GM12878 (cell line): ENCODE data around the gene CR1. TPM values are rescaled to one million over a fixed set of nuclear protein-coding genes. Genes with fewer than 3 reads are reported as not detected.

Experiments used
- ATAC-seq: fragments of 200-7000 bp; cut with Tn5 transposase; 3 replicates; pipeline ENCODE4 v1.9.1; 2020; ENCODE audit warnings: mild to moderate bottlenecking, moderate library complexity
- BruUV-seq: library from RNA; stranded (reverse); fragments of 400-500 nt; replicated peaks from 2 replicates; lab custom pipeline; 2021; lab: Mats Ljungman, UMichigan
- CTCF ChIA-PET: fragments of 300-600 bp; sonication (Branson Sonifier 250); formaldehyde crosslinking; extraction: SDS; loops from one replicate; lab custom pipeline; 2021; ENCODE audit warnings: inconsistent platforms; lab: Yijun Ruan, JAX
- POLR2A ChIA-PET: fragments of 350-600 bp; formaldehyde crosslinking; extraction: SDS; loops from one replicate; lab custom pipeline; 2021; ENCODE audit warnings: inconsistent platforms; lab: Charles Lee
- RAD21 ChIA-PET: fragments of 300-600 bp; sonication (Branson Sonifier 250); formaldehyde crosslinking; loops from one replicate; lab custom pipeline; 2023; ENCODE audit warnings: antibody characterized with exemption; ENCODE audit not compliant: unreplicated experiment; lab: Charles Lee
- SMC1A ChIA-PET: fragments of 300-600 bp; sonication (Branson Sonifier 250); formaldehyde crosslinking; loops from one replicate; lab custom pipeline; 2023; ENCODE audit not compliant: unreplicated experiment, uncharacterized antibody; lab: Charles Lee
- DNase-seq: peaks from one replicate; pipeline ENCODE4 v3.0.0-alpha.2; 2011; ENCODE audit warnings: low read depth, low spot score
- FAIRE-seq: peaks from 3 replicates; lab custom pipeline; 2011; peaks lifted over from hg19 to GRCh38; lab: Jason Lieb, UNC
- H2AFZ ChIP-seq: 2 replicates; pipeline ENCODE4 v1.6.0; 2011; ENCODE audit warnings: low read depth, low read length, control low read depth; ENCODE audit not compliant: control insufficient read depth
- H3K27ac ChIP-seq: 2 replicates; pipeline ENCODE4 v1.5.1; 2011; ENCODE audit warnings: control low read depth; ENCODE audit not compliant: control insufficient read depth, insufficient read depth
- H3K27me3 ChIP-seq, 2 experiments: replicated peaks in 1 of 2; 2 replicates each; pipeline versions ENCODE4 v1.6.0 to v1.6.1; 2011; ENCODE audit warnings: low read length in 1 of 2; ENCODE audit not compliant: control insufficient read depth in 2 of 2, insufficient read depth in 2 of 2
- H3K36me3 ChIP-seq, 2 experiments: 2 replicates each; pipeline ENCODE4 v1.5.1; 2011; ENCODE audit warnings: low read length in 1 of 2; ENCODE audit not compliant: control insufficient read depth in 2 of 2, insufficient read depth in 2 of 2
- H3K4me1 ChIP-seq: 2 replicates; pipeline ENCODE4 v1.6.1; 2011; ENCODE audit warnings: mild to moderate bottlenecking, low read length, moderate library complexity, mixed read lengths; ENCODE audit not compliant: control insufficient read depth, insufficient read depth
- H3K4me2 ChIP-seq: 2 replicates; pipeline ENCODE4 v1.6.0; 2011; ENCODE audit warnings: control low read depth; ENCODE audit not compliant: control insufficient read depth, insufficient read depth
- H3K4me3 ChIP-seq: fragments of 200-600 bp; sonication (generic); 2 replicates; pipeline ENCODE4 v1.5.1; 2016
- H3K79me2 ChIP-seq: 2 replicates; pipeline ENCODE4 v1.6.0; 2011; ENCODE audit warnings: low read length; ENCODE audit not compliant: control insufficient read depth, insufficient read depth
- H3K9ac ChIP-seq: 2 replicates; pipeline ENCODE4 v1.8.0; 2011; ENCODE audit warnings: low read length, control low read depth, mixed read lengths; ENCODE audit not compliant: control insufficient read depth, insufficient read depth
- H3K9me3 ChIP-seq: replicated peaks from 3 replicates; pipeline ENCODE4 v1.5.1; 2011; ENCODE audit warnings: mild to moderate bottlenecking, low read length; ENCODE audit not compliant: control insufficient read depth, insufficient read depth
- H4K20me1 ChIP-seq: 2 replicates; pipeline ENCODE4 v1.6.0; 2011; ENCODE audit not compliant: control insufficient read depth, insufficient read depth
- HDGF ChIP-seq: fragments of 450-650 bp; IDR thresholded peaks from 2 replicates; pipeline ENCODE4 v1.6.1; 2016; ENCODE audit warnings: antibody characterized with exemption
- JUNB ChIP-seq: IDR thresholded peaks from 2 replicates; pipeline ENCODE4 v1.6.1; 2016; ENCODE audit warnings: antibody characterized with exemption, mild to moderate bottlenecking
- KAT2A ChIP-seq: conservative IDR thresholded peaks from 2 replicates; pipeline ENCODE4 v1.6.1; 2011; ENCODE audit warnings: low read depth, low read length; ENCODE audit not compliant: control insufficient read depth
- MEF2B ChIP-seq: fragments of 450-650 bp; IDR thresholded peaks from 2 replicates; pipeline ENCODE4 v1.6.1; 2018; ENCODE audit warnings: mild to moderate bottlenecking, moderate library complexity; ENCODE audit not compliant: partially characterized antibody, poor library complexity, severe bottlenecking
- POLR2A ChIP-seq: IDR thresholded peaks from 2 replicates; pipeline ENCODE4 v1.6.1; 2011; ENCODE audit warnings: low read depth, mild to moderate bottlenecking, low read length
- RFX5 ChIP-seq: IDR thresholded peaks from 2 replicates; pipeline ENCODE4 v1.6.1; 2011; ENCODE audit warnings: low read depth, low read length, improper control_type of control experiment
- SREBF2 ChIP-seq: IDR thresholded peaks from 2 replicates; pipeline ENCODE4 v1.6.1; 2012; ENCODE audit warnings: mild to moderate bottlenecking, low read length
- ZNF217 ChIP-seq: fragments of 450-650 bp; IDR thresholded peaks from 2 replicates; pipeline ENCODE4 v1.6.1; 2017; ENCODE audit warnings: antibody characterized with exemption, mild to moderate bottlenecking
- WGBS: methylation state at CpG from one replicate; pipeline ENCODE4 v1.1.6; 2016; ENCODE audit warnings: low lambda C conversion rate; ENCODE audit not compliant: insufficient replicate concordance, insufficient coverage; ENCODE audit errors: missing lambda C conversion rate; 5-methylcytosine and 5-hydroxymethylcytosine counted together
- in situ Hi-C: fragments of 300-500 bp; cut with MboI; formaldehyde crosslinking; loops from 9 replicates; pipeline ENCODE4 v1.14.3; 2018; ENCODE audit warnings: mixed read lengths
- intact Hi-C: fragments of 100-400 bp; cut with micrococcal nuclease; formaldehyde crosslinking; loops from one replicate; pipeline ENCODE4 v1.14.2; 2022; ENCODE audit not compliant: unreplicated experiment
- polyA plus RNA-seq, 11 experiments: library from polyadenylated mRNA; depleted of rRNA in 4 of 11; unstranded in 6 of 11; stranded (reverse) in 5 of 11; fragments of >200 nt; fragmentation: Nextera tagmentation in 4 of 11; fragmentation: Illumina TruSeq in 1 of 11; extraction: Ambion mirVana in 4 of 11; extraction: Trizol in 1 of 11; gene quantifications; 1 replicate in 1 of 11; 2 replicates in 10 of 11; pipeline versions ENCODE4 v1.2.1 to v1.2.3, GENCODE V29; 2011 to 2016; ENCODE audit warnings: inconsistent platforms in 2 of 11, missing spikeins in 2 of 11, low read depth in 1 of 11
- total RNA-seq, 4 experiments: library from RNA; depleted of rRNA in 3 of 4; stranded (reverse); fragments of >200 nt in 3 of 4; fragmentation: Illumina TruSeq in 1 of 4; extraction: Trizol in 1 of 4; gene quantifications; 2 replicates each; pipeline versions ENCODE4 v1.2.1 to v1.2.3, GENCODE V29; 2013 to 2021
- TF ChIP-seq, protein P1 (sequence below): IDR thresholded peaks from 2 replicates; pipeline ENCODE4 v1.6.1; 2012; ENCODE audit warnings: low read depth, low read length, improper control_type of control experiment
- TF ChIP-seq, protein P2 (sequence below): fragments of 450-650 bp; conservative IDR thresholded peaks from 2 replicates; pipeline ENCODE4 v1.6.1; 2017; ENCODE audit warnings: mild to moderate bottlenecking, moderate library complexity

The CR1 gene
- total and polyA plus RNA-seq, 10 of the 15 experiments (the other 5 are each of a cell fraction or from before 2014, with no cell fraction given), result 0.30 to 8.0 (median 4.3) TPM

DNA sequence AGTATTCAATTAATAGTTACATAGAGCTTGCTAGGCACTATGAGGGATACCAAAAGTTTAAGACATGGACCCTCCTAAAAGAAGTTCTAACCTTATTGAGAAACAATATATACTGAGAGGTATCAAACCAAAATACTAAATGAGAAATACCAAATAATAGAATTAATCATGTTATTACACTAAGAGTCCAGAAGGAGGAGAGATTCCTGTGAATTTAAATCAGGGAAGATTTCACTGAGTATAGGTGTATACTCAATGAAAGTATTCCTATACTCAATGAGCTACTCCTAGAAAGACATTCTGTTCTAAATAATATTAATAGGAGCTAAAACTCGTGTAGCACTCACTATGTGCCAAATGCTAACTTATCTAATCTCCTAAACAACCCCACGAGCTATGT, 158.4 kb downstream of the CR1 start (continued):
- TF ChIP-seq, protein P1, sequence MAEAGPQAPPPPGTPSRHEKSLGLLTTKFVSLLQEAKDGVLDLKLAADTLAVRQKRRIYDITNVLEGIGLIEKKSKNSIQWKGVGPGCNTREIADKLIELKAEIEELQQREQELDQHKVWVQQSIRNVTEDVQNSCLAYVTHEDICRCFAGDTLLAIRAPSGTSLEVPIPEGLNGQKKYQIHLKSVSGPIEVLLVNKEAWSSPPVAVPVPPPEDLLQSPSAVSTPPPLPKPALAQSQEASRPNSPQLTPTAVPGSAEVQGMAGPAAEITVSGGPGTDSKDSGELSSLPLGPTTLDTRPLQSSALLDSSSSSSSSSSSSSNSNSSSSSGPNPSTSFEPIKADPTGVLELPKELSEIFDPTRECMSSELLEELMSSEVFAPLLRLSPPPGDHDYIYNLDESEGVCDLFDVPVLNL, result no peak
- TF ChIP-seq HDGF (no peak), MEF2B (no peak), JUNB (no peak), POLR2A (no peak)
- TF ChIP-seq, protein P2, sequence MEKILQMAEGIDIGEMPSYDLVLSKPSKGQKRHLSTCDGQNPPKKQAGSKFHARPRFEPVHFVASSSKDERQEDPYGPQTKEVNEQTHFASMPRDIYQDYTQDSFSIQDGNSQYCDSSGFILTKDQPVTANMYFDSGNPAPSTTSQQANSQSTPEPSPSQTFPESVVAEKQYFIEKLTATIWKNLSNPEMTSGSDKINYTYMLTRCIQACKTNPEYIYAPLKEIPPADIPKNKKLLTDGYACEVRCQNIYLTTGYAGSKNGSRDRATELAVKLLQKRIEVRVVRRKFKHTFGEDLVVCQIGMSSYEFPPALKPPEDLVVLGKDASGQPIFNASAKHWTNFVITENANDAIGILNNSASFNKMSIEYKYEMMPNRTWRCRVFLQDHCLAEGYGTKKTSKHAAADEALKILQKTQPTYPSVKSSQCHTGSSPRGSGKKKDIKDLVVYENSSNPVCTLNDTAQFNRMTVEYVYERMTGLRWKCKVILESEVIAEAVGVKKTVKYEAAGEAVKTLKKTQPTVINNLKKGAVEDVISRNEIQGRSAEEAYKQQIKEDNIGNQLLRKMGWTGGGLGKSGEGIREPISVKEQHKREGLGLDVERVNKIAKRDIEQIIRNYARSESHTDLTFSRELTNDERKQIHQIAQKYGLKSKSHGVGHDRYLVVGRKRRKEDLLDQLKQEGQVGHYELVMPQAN, result no peak

DNA sequence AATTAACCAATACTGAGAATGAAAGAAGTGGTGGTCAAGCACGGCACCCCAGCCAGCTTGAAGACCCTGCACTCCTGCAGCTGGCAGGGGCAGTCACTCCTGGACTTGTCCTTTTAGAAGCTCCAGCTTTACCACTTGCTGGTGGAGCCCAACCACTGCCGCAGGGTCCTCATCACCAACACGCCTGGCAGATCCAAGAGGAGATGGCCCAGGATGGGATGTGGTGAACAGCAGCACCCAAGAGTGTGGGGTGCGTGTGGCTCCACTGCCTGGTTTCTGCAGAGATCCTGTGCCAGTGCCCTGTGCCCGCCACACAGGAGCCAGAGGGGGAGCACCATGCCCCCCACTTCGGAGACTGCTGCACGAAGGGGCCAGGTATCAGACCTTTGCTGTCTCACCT, 162.5 kb downstream of the CR1 start:
- Histone ChIP-seq H2AFZ (no peak overlapping the region), H3K9me3 (no peaks in the 10 kb centered on the region), H4K20me1 (no peaks in the 10 kb centered on the region), H3K4me1 (no peaks in the 10 kb centered on the region), H3K4me2 (no peak overlapping the region), H3K36me3 (no peaks in the 10 kb centered on the region), H3K79me2 (no peaks in the 10 kb centered on the region), H3K27me3 (no peaks in the 10 kb centered on the region), H3K9ac (no peak overlapping the region), H3K4me3 (no peak overlapping the region), H3K27ac (no peak overlapping the region)
- 67% methylated on average over 7 of the region's 7 CpGs for WGBS
- ChIA-PET CTCF (no interaction called here), POLR2A (no interaction called here), SMC1A (no interaction called here), RAD21 (no interaction called here)
- in situ Hi-C loops (no loop called here), intact Hi-C loops (no loop called here)
- FAIRE-seq (no peak), ATAC-seq (no peak), DNase-seq (no peak)
- TF ChIP-seq RFX5 (no peak), SREBF2 (no peak), ZNF217 (no peak), KAT2A (no peak)
- BruUV-seq, result no TSS peak
